ENCODE results near the gene KLHDC8B.

DNA sequence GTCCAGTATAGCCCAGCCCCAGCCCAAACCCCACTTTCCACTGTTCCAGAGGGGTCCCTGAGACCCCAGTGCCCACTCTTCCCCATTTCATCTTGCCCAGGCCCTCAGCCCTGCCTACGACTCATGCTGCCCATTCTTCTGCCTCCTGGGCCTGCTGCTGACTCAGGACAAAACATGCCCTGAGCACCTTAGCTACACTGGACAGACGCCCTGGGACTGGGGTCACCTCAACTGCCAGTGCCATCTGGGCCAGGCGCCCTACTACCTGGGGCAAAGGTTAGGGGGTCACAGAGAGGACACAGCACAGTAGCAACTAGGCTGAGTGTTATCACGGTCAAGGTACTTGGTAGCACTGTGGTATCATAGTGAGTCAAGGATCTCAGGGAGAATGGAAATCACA is 35.9 kb upstream of the KLHDC8B start:
- TF ChIP-seq, protein P1, sequence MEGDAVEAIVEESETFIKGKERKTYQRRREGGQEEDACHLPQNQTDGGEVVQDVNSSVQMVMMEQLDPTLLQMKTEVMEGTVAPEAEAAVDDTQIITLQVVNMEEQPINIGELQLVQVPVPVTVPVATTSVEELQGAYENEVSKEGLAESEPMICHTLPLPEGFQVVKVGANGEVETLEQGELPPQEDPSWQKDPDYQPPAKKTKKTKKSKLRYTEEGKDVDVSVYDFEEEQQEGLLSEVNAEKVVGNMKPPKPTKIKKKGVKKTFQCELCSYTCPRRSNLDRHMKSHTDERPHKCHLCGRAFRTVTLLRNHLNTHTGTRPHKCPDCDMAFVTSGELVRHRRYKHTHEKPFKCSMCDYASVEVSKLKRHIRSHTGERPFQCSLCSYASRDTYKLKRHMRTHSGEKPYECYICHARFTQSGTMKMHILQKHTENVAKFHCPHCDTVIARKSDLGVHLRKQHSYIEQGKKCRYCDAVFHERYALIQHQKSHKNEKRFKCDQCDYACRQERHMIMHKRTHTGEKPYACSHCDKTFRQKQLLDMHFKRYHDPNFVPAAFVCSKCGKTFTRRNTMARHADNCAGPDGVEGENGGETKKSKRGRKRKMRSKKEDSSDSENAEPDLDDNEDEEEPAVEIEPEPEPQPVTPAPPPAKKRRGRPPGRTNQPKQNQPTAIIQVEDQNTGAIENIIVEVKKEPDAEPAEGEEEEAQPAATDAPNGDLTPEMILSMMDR (IDR thresholded peaks at IDR 0.05) = no peak
- no peak for TF ChIP-seq POLR2A (IDR thresholded peaks at IDR 0.05)
- no peak for TF ChIP-seq POLR2AphosphoS5 (IDR thresholded peaks at IDR 0.05; ENCODE audit: insufficient read depth in 1 of 2, low read depth in 1 of 2)

Data from vagina (tissue), 2 donors.